ENCODE measurements around the gene RNF183. TPM values are rescaled to one million over a fixed set of nuclear protein-coding genes. Genes with fewer than 3 reads are reported as not detected.

RNF183 gene
- polyA plus RNA-seq, 1 donor from 2014 or later = not detected

GRCh38 chr9:113266174-113266573 lies 37.0 kb downstream of the RNF183 start:
- TF ChIP-seq SMC3 (conservative IDR thresholded peaks at IDR 0.05; ENCODE audit: poor library complexity) (no peak), TAF1 (IDR thresholded peaks at IDR 0.05; ENCODE audit: low read depth) (no peak)
- TF ChIP-seq, protein P1, sequence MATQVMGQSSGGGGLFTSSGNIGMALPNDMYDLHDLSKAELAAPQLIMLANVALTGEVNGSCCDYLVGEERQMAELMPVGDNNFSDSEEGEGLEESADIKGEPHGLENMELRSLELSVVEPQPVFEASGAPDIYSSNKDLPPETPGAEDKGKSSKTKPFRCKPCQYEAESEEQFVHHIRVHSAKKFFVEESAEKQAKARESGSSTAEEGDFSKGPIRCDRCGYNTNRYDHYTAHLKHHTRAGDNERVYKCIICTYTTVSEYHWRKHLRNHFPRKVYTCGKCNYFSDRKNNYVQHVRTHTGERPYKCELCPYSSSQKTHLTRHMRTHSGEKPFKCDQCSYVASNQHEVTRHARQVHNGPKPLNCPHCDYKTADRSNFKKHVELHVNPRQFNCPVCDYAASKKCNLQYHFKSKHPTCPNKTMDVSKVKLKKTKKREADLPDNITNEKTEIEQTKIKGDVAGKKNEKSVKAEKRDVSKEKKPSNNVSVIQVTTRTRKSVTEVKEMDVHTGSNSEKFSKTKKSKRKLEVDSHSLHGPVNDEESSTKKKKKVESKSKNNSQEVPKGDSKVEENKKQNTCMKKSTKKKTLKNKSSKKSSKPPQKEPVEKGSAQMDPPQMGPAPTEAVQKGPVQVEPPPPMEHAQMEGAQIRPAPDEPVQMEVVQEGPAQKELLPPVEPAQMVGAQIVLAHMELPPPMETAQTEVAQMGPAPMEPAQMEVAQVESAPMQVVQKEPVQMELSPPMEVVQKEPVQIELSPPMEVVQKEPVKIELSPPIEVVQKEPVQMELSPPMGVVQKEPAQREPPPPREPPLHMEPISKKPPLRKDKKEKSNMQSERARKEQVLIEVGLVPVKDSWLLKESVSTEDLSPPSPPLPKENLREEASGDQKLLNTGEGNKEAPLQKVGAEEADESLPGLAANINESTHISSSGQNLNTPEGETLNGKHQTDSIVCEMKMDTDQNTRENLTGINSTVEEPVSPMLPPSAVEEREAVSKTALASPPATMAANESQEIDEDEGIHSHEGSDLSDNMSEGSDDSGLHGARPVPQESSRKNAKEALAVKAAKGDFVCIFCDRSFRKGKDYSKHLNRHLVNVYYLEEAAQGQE (IDR thresholded peaks at IDR 0.05; ENCODE audit: borderline replicate concordance) = no peak
- Histone ChIP-seq H3K9me2 (ENCODE audit: insufficient read depth, low read length) (no peaks in the 10 kb centered on the region), H4K20me1 (ENCODE audit: insufficient read depth) (no peaks in the 10 kb centered on the region), H3K4me3 (ENCODE audit: low read length) (no peak overlapping the region), H2AFZ (ENCODE audit: low read depth, low read length) (no peak overlapping the region), H3F3A (ENCODE audit: insufficient read depth, low read length, poor library complexity, severe bottlenecking) (no peaks in the 10 kb centered on the region), H3K79me2 (replicated peaks; ENCODE audit: insufficient read depth, low read length) (no peaks in the 10 kb centered on the region), H3K36me3 (ENCODE audit: insufficient read depth, low read length) (no peaks in the 10 kb centered on the region), H3K27ac (ENCODE audit: low read length) (no peak overlapping the region), H3K9ac (ENCODE audit: low read length) (no peak overlapping the region), H3K4me2 (ENCODE audit: low read length) (no peak overlapping the region), H3K27me3 (ENCODE audit: insufficient read depth, low read depth, low read length) (no peaks in the 10 kb centered on the region), H3K9me3 (ENCODE audit: low read length) (no peaks in the 10 kb centered on the region)

DNA sequence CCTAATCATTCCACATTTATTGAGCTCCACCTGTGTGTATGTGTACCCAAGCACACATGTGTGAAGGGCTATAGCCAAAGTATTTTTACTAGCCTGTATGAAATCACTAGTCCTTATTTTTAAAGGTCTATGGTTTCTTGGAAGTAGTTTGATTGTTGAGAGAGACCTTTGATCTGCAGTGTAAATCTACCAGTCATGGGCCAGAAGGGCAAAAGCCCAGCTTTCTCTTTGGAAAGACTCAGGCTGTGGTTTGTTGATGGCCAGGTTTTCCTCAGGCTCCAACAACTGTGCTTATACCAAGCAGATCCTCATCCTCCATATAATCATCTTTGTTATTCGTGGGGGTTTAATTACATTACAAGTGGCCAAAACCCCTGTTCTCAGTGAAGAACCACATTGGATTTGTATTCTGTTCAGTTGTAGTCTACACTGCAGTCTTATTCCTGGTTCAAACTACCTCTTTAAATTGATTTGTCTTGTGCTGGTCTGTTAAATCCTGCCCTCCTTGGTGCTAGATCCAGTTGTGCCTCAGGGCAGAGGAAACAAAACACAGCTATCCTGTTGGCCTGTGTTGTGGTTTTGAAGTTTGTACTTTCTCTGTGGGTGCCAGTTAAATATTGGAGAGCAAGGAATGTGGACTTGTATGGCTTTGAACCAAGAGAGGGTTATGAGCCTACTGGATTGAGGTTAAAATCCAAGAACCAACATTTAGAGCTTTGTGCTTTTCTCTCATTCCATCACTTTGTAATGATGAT lies 41.1 kb downstream of the RNF183 start:
- no peak overlapping the region for H2AFZ ChIP-seq (ENCODE audit: low read depth, low read length)
- H3K27ac ChIP-seq (ENCODE audit: low read length) = no peak overlapping the region
- TF ChIP-seq, protein P2, sequence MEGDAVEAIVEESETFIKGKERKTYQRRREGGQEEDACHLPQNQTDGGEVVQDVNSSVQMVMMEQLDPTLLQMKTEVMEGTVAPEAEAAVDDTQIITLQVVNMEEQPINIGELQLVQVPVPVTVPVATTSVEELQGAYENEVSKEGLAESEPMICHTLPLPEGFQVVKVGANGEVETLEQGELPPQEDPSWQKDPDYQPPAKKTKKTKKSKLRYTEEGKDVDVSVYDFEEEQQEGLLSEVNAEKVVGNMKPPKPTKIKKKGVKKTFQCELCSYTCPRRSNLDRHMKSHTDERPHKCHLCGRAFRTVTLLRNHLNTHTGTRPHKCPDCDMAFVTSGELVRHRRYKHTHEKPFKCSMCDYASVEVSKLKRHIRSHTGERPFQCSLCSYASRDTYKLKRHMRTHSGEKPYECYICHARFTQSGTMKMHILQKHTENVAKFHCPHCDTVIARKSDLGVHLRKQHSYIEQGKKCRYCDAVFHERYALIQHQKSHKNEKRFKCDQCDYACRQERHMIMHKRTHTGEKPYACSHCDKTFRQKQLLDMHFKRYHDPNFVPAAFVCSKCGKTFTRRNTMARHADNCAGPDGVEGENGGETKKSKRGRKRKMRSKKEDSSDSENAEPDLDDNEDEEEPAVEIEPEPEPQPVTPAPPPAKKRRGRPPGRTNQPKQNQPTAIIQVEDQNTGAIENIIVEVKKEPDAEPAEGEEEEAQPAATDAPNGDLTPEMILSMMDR (IDR thresholded peaks at IDR 0.05; ENCODE audit: poor library complexity, severe bottlenecking) = no peak
- TF ChIP-seq RAD21 (conservative IDR thresholded peaks at IDR 0.05) (no peak), TAF1 (IDR thresholded peaks at IDR 0.05; ENCODE audit: low read depth) (no peak)
- no peaks in the 10 kb centered on the region for H3K79me2 ChIP-seq (replicated peaks; ENCODE audit: insufficient read depth, low read length)
- no peaks in the 10 kb centered on the region for H3K27me3 ChIP-seq (ENCODE audit: insufficient read depth, low read depth, low read length)
- no peak overlapping the region for H3K4me3 ChIP-seq (ENCODE audit: low read length)
- peaks cover 8% of the 10 kb centered on the region for H3K36me3 ChIP-seq (ENCODE audit: insufficient read depth, low read length)
- H3K9me2 ChIP-seq (ENCODE audit: insufficient read depth, low read length) = no peaks in the 10 kb centered on the region
- H3K9ac ChIP-seq (ENCODE audit: low read length) = no peak overlapping the region
- H3K9me3 ChIP-seq (ENCODE audit: low read length) = no peaks in the 10 kb centered on the region
- no peak overlapping the region for H3K4me2 ChIP-seq (ENCODE audit: low read length)
- H4K20me1 ChIP-seq (ENCODE audit: insufficient read depth) = no peaks in the 10 kb centered on the region
- H3F3A ChIP-seq (ENCODE audit: insufficient read depth, low read length, poor library complexity, severe bottlenecking) = no peaks in the 10 kb centered on the region

GRCh38 chr9:113258282-113258681 lies 44.9 kb downstream of the RNF183 start:
- Histone ChIP-seq H3K4me2 (ENCODE audit: low read length) (no peak overlapping the region), H3K9ac (ENCODE audit: low read length) (no peak overlapping the region), H4K20me1 (ENCODE audit: insufficient read depth) (no peaks in the 10 kb centered on the region), H2AFZ (ENCODE audit: low read depth, low read length) (no peak overlapping the region), H3K9me3 (ENCODE audit: low read length) (no peaks in the 10 kb centered on the region), H3F3A (ENCODE audit: insufficient read depth, low read length, poor library complexity, severe bottlenecking) (no peaks in the 10 kb centered on the region), H3K4me3 (ENCODE audit: low read length) (no peak overlapping the region), H3K27ac (ENCODE audit: low read length) (no peak overlapping the region), H3K9me2 (ENCODE audit: insufficient read depth, low read length) (no peaks in the 10 kb centered on the region), H3K79me2 (replicated peaks; ENCODE audit: insufficient read depth, low read length) (no peaks in the 10 kb centered on the region), H3K27me3 (ENCODE audit: insufficient read depth, low read depth, low read length) (no peaks in the 10 kb centered on the region), H3K36me3 (ENCODE audit: insufficient read depth, low read length) (peaks cover 8% of the 10 kb centered on the region)
- TF ChIP-seq, protein P1 (IDR thresholded peaks at IDR 0.05; ENCODE audit: borderline replicate concordance) = no peak
- no peak for TF ChIP-seq EP300 (conservative IDR thresholded peaks at IDR 0.05; ENCODE audit: poor library complexity, severe bottlenecking)
- TF ChIP-seq POLR2AphosphoS5 (IDR thresholded peaks at IDR 0.05) = no peak
- TF ChIP-seq SMC3 (conservative IDR thresholded peaks at IDR 0.05; ENCODE audit: poor library complexity) = no peak
- TF ChIP-seq RAD21 (conservative IDR thresholded peaks at IDR 0.05) = no peak
- no peak for TF ChIP-seq EZH2 (IDR thresholded peaks at IDR 0.05; ENCODE audit: borderline replicate concordance, insufficient read depth, low read length, poor library complexity, severe bottlenecking)
- TF ChIP-seq TAF1 (IDR thresholded peaks at IDR 0.05; ENCODE audit: low read depth) = no peak
- no peak for TF ChIP-seq MXI1 (conservative IDR thresholded peaks at IDR 0.05; ENCODE audit: poor library complexity, severe bottlenecking)
- TF ChIP-seq, protein P2 (IDR thresholded peaks at IDR 0.05; ENCODE audit: poor library complexity, severe bottlenecking) = no peak

Data from neural cell (in vitro differentiated cells).